GM18507 (cell line): ENCODE measurements around the gene JUP.
"Not testable (repeated sequence)": the region's sequence is repeated elsewhere in the genome, so short reads cannot be mapped to it uniquely, and the experiment has no call there.

ENCODE experiments used
- DNase-seq: peaks from one replicate; pipeline ENCODE4 v3.0.0; 2011; ENCODE audit warnings: low read depth; ENCODE audit not compliant: insufficient read length; ENCODE audit errors: extremely low spot score
- FAIRE-seq: peaks from 2 replicates; lab custom pipeline; 2011; peaks lifted over from hg19 to GRCh38; lab: Jason Lieb, UNC

JUP gene

GRCh38 chr17:41785091-41785858 is 1.2 kb downstream of the JUP start:
- DNase-seq = no peak
- no peak for FAIRE-seq

- no peak for DNase-seq
- no peak for FAIRE-seq
These were observed 2.2 kb downstream of the JUP start for GRCh38 chr17:41784207-41784744.

- no peak for FAIRE-seq
These were observed 4.4 kb downstream of the JUP start for GRCh38 chr17:41782142-41782541.

GRCh38 chr17:41781404-41782110 is 5.0 kb downstream of the JUP start:
- DNase-seq = no peak
- FAIRE-seq = no peak

More at GRCh38 chr17:41782142-41782541, 4.4 kb downstream of the JUP start:
- DNase-seq = no peak

GRCh38 chr17:41779954-41780353 is 6.6 kb downstream of the JUP start:
- no peak for FAIRE-seq
- no peak for DNase-seq

GRCh38 chr17:41777574-41778188 is 8.8 kb downstream of the JUP start:
- DNase-seq (no peak), FAIRE-seq (no peak)

- DNase-seq (no peak), FAIRE-seq (no peak)
These were observed 9.3 kb downstream of the JUP start for GRCh38 chr17:41777157-41777573.

GRCh38 chr17:41776262-41776900 is 10.1 kb downstream of the JUP start:
- not testable (repeated sequence) for FAIRE-seq, DNase-seq

GRCh38 chr17:41775394-41776226 is 10.9 kb downstream of the JUP start:
- FAIRE-seq (no peak), DNase-seq (no peak)

- DNase-seq (no peak), FAIRE-seq (no peak)
These were observed 12.7 kb downstream of the JUP start for GRCh38 chr17:41773731-41774193.

GRCh38 chr17:41773190-41773588 is 13.3 kb downstream of the JUP start:
- FAIRE-seq (no peak), DNase-seq (no peak)

GRCh38 chr17:41772586-41773189 is 13.8 kb downstream of the JUP start:
- DNase-seq = no peak
- FAIRE-seq = no peak

- FAIRE-seq = no peak
- no peak for DNase-seq
These were observed 14.3 kb downstream of the JUP start for GRCh38 chr17:41772218-41772585.

GRCh38 chr17:41771389-41772206 is 14.9 kb downstream of the JUP start:
- no peak for DNase-seq
- FAIRE-seq = no peak

- FAIRE-seq = no peak
- no peak for DNase-seq
These were observed 16.5 kb downstream of the JUP start for GRCh38 chr17:41769985-41770384.

- FAIRE-seq = no peak
- DNase-seq = no peak
These were observed 17.1 kb downstream of the JUP start for GRCh38 chr17:41769346-41769862.

GRCh38 chr17:41768682-41769288 is 17.7 kb downstream of the JUP start:
- no peak for DNase-seq
- FAIRE-seq = no peak
